GM18499 (cell line): Measurements from ENCODE around the gene KCNK5.

ENCODE experiments used
- ATAC-seq: cut with Tn5 transposase; IDR thresholded peaks from one replicate; pipeline ENCODE4 v1.9.1; 2021; ENCODE audit warnings: moderate number of reproducible peaks; ENCODE audit not compliant: insufficient read depth, unreplicated experiment

The KCNK5 gene

DNA sequence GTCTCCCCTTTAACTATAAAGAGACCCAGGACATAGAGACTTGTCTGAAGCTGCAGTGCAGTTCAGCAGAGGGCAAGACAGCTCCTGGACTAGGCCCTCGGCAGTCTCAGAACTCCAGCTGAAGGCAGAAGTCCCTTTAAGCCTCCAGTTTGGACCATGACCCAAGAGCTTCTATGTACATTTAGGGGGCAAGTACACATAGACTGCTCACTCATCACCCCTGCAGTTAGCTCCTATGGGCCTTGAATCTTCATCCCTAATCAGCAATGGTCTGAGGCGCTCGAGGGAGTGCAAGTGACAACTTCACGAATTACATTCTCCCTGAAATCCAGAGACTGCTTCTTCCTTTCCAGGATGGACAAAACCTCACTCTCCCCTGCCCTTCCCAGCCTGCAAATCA is 47.4 kb downstream of the KCNK5 start:
- no peak for ATAC-seq

DNA sequence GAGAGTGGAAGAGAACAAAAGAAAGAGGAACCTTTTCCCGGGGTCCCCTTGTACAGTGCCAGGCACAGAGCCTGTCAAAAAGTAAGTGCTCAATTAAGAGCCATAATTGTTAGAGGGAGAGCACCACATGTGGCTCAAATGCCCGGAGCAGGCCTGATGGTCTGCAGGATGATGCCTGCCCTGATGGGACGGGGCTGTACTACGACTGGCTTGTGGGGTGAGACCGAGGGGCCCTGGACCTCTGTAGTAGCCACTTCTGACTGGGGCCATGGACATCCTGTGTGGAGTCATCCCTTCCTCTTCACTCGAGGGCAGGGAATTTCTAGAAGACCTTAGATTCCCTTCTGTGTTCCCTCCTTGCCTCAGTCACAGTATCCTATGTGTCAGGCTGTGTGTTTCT is 47.9 kb downstream of the KCNK5 start:
- ATAC-seq, result no peak

DNA sequence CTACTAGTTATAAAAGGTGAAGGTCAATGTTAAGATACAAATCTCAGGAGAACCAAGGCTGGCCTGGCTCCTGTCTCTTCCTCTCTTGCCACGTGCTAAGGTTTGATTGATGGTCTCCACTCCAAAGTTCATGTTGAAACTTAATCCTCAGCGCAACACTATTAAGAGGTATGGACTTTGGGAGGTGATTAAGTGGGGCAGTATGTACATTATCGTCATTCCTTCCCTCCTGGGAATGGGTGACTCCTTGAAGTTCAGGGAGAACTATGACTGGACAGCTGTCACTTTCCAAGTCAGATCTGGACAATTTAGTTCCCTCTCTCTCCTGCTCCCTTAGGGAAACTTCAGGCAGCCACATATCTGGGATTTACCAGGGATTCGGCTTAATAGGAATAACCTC is 50.5 kb downstream of the KCNK5 start:
- no peak for ATAC-seq

DNA sequence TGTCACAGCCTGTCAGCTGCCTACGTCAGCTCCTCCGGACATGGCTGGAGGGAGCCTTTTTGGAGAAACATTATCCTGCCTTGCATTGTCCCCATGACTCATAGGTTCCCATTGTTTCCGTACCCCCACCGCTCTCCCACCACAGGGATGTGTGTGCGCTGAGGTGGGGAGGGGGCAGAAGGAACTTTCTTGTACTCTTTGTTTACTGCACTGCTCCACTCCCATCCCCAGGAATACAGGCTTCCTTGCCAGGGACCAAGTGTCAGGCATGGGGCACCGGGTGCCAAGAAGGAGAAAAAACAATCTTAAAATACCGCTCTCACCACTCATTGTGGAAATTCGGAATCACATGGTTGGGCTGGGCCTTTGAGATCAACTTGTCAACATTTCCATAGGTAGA is 51.0 kb downstream of the KCNK5 start:
- no peak for ATAC-seq

DNA sequence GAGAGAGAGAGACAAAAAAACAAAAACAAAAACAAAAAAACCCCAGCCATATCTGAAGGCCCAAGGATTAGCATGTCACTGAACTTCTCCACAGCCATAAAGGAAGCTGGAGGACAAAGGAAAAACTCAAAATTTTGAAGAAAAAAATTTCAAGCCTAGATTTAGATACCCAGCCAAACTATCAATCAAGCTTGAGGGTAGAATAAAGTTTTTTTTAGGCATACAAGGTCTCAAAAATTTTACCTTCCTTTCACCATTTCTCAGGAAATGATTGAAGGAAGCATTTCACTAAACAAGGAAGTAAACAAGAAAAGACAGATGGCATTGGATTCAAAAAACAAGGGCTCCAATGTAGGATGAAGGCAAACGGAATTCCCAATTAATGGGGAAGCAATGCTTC is 52.1 kb downstream of the KCNK5 start:
- ATAC-seq, result no peak

DNA sequence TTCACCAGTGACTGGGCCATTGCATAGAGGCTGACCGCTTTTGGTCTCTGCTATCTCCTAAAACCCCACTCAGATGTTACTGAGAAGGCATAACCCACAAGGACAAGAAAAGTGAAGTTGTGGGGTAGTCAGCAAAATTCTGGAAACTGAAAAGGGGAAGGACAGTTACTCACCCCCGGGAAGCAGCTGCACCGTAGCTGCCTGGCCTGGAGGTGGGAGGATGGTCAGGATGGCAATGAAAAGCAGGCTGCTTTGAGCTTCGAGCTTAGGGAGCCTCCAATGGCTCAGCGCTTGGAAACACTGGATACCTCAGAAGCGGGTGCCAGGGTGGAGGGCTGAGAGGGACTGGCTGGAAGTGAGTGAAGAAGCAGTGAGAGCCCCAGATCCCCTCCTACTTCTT is 56.0 kb downstream of the KCNK5 start:
- no peak for ATAC-seq

DNA sequence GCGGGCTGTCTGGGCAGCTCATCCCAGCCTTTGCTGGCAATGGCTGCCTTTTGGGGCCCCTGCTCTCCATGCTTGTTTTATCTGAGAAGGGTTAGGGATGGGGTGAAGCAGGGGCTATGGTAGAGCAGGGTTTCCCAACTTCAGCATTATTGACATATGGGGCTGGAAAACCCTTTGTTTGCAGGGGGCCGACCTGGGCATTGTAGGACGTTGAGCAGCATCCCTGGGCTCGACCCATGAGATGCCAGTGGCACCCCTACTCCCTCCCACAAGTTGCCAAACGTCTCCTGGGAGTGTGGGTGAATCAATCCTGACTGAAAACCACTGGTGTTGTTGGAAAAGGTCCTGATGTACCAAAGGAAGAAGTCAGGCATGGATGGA is 56.9 kb downstream of the KCNK5 start:
- ATAC-seq, result no peak

DNA sequence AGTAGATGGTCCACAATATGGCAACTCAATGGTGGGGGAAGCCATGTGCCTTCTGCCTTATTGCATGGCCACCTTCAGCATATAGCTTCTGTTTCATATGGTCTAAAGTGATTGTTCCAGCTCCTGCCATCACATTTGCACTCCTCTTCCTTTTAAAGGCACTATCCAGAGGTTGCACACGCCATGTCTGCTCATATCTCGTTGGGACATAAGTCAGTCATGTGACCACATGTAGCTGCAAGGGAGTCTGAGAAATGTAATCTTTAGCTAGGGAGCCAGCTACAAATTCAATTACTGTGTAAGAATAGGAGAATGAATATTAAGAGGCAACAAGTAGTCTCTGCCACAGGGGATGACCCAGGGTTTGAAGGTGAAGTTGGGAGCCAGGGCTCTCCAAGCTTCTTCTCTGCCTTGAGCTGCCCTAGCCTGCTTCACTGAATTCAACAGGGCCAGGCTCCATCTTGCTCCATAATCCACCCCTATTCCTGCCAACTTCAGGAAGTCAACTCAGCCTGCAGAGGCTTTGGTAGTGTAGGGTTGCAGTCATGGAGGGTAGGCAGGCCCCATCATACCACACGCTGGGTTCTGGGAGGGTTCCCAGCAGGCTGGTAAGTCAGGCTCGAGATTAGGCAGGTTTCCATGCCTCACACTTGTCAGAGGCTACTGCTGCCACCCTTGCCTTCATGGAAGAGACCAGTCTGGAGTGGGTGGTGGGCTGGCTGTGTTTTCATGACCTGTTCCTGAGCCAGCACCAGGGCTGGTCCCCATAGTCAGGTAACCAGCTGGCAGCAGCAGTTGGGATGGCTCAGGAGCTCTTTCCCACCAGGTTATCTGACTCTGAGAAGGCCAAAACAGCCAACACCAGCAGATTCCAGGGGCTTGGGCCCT is 57.5 kb downstream of the KCNK5 start:
- ATAC-seq, result no peak

DNA sequence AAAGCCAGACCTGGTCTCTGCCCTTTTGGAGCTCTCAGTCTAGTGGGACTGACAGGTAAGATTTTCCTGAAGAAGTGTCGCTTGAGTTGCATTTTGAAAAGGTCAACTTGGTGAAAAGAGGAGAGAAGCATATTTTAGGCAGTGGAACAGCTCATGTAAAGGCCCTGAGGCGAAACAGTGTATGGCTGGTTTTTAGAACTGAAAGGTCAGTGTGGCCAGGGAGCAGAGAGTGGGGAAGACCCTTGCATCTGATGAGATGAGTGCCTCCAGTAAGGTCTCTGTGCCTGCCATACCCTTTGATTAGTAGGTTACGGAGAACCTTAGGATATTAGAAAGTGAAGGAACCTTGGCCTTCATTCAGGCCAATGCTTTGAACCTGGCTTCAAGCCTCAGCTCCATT is 58.4 kb downstream of the KCNK5 start:
- ATAC-seq, result no peak

DNA sequence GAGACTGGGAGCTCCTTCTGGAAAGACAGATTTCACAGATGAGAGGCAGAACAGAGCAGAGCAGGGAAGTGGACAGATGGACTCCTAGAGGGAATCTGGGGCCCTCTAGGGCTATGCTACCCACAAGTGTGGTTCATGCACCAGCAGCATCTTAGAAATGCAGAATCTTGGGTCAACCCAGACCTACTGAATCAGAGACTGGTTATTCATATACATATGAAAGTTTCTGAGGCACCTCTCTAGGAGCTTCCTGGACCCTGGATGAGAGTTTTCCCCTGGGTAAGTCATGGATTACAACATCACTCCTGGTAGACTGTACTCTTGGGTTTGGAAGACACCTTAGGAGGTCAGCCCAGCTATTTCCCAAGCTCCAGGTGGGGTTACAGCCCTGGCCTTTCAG is 58.9 kb downstream of the KCNK5 start:
- no peak for ATAC-seq

DNA sequence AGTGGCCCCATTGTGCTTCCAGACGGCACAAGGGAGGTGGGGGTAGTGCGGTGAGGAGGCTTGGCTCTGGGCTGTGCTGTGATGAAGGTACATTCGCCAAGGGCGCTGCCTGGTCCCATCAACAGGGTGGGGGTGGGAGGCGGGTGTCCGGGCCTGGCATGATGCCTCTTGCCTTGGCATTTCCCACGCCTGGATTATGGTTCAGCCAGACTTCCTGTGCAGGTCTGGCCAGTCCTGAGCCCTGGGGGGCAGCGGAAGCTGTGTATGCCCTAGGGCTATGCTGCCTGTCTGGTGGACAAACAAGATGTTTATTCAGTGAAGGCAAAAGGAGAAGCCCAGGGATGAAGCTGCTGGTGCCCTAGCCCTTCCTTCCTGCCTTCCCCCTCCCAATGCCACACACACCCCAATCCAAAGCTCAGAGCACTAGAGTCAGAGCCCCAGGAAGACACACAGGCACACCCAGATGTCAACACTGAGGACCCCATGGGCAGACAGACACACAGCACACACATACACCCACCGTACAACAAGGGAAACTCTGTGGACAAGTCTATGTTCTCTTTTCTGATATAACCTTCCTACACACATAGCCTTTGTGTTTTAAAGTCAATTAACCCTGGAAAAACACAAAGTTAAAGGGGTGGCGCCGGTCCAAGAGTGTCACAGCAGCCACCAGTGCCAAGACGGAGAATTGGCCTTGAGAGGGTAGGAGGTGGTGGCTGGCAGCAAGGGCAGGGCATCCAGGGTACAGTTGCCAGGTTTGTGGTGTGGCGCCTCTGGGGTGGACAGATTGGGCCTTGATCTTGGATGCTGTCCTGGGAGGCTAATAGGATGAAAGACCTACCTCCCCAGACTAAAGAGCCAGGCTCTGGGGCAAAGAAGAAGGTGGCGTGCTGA is 59.6 kb downstream of the KCNK5 start:
- ATAC-seq, result no peak

DNA sequence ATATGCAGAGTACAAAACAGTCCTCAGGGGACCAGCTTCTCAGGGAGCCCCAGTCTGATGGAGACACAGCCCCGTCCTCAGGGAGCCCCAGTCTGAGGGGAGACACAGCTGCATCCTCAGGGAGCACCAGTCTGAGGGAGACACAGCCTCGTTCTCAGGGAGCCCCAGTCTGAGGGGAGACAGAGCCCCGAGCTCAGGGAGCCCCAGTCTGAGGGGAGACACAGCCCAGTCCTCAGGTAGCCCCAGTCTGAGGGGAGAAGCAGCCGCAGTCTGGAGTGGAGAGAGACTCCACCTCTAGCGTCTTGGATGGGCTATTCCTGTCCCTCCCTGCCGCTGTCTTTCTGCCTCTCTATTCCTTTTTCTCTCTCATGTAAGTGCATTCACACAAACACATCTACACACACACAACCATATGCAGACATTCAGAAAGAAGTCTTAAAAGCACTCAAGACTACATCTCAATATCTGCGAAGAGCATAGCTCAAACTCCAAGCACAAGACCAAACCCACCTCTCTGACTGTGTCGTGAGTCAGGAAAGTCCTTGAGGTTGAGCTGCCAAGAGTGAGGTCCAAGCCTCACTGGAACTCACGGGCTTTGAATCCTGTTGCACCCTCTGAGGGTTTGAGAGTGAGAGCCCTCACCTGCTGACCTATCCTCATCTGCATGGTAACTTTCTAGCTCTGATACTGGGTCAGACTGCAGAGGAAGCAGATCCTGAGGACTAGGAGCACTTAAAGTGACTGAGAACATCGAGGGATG is 61.2 kb downstream of the KCNK5 start:
- no peak for ATAC-seq

DNA sequence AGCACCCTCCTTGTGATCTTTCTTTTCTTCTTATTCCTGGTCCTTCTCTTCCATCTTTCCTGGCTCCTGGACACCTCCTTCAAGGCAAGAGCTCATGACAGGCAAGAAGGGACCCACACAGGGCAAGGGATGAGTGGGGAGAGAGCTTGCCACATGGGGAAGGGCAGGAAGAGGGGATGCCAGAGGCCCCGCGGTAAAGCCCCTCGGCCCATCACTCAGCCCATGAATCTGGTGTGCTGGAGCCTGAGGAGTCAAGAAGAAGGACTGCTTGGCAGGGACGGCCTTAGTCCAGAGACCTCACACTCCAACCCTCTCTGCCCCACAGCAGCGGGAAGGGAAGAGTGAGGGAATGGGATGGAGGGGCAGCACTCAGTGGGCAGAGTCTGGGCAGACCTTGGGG is 62.0 kb downstream of the KCNK5 start:
- ATAC-seq, result no peak

DNA sequence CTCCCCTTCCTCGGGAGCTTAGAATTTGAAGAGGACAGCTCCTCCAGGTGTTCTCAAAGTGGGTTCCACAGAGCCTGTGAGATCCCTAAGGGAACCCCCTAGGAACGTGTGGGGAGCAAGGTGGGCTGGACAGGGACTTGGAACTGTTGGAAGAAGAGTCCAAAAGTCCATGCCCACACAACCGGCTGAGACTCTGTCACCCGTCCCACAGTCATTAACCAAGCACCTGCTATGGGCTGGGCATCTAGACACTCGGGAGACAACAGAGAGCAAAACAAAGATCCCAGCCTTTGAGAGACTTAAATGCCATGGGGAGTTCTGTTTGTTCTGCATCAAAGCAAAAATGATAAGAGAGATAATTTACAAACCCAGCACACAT is 62.4 kb downstream of the KCNK5 start:
- ATAC-seq, result no peak

DNA sequence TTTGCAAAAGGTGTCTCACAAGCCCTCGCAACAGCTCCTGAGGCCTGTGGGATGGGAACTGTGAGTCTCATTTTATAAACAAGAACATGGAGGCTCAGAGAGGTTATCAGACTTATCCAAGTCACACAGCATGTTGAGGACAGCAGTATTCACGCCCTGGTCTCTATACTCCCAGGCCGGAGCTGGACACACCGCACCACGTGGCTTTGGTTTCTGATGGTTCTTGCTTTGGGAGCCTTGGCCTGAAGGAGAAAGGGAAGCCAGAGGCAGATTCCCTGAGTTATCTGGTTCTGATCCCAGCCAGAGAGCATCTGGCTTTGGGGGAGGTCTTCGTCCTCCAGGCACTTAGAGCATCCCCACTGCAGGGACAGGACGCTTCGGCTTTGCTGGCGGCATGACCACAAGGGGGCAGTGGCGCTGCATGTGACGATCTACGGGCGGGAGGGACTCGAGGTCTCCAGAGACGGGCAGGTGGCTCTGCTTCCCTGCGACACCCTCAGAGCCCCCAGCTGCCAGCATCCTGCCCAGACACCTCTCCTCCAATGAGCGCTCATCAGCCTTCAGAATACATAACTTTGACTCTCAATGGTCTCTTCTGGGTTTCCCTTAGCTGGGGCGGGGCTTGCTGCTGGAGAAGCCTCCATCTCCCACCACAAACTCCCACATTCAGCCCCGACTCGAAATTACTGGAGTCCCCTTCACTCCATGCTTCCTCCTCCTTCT is 62.9 kb downstream of the KCNK5 start:
- ATAC-seq, result no peak

DNA sequence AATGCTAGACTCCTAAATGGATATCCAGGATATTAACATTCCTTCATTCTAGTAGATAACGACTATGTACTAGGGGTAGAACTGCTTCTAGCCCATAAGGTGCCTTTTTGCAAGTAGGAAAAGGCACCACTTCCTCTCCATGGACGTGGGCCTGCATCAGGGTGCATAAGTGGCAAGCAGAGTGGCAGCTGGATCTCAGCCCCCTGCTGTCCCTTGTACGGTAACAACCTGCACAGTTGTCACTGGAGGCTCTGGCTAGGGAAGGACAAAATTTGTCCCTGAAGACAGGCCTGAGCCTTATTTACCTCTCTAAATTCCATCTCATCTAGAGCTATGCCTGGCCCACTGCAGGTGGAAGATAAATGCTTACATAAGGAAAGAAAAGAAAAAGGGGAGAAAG is 71.8 kb downstream of the KCNK5 start:
- no peak for ATAC-seq

DNA sequence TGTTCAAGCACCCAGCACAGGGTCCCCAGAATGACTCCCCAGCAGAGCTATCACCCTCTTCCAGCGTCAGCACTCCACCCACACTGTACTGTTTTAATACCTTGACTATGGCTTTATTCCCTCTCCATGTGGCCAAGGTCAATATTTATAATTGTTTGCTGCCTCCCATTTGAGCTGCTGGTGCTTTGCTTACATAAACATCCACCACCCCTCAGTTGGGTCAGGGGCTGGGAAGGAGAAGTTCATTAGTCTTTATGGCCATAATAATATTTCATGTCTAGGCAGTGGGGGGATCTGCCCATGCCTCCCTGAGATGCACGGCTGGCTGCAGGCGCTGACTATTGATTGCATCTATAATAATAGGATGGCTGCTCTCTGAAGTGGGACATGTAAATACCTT is 72.5 kb downstream of the KCNK5 start:
- no peak for ATAC-seq

DNA sequence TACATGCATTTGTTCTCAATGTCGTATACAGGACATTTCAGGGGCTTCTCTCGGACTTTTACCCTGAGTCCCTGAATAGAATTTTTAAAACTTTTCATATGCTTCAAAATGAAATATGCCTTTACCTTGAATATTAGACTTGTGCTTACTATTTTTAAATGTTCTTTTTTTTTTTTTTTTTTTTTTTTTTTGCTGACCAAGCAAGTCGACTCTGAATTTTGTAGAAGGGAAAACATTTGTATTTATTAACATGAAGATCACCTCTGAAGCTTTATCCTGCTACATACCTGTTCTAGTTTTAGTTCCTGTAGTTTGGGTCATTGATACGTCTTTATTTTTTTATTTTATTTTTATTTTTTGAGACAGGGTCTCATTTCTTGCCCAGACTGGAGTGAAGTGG is 74.6 kb downstream of the KCNK5 start:
- ATAC-seq, result no peak

DNA sequence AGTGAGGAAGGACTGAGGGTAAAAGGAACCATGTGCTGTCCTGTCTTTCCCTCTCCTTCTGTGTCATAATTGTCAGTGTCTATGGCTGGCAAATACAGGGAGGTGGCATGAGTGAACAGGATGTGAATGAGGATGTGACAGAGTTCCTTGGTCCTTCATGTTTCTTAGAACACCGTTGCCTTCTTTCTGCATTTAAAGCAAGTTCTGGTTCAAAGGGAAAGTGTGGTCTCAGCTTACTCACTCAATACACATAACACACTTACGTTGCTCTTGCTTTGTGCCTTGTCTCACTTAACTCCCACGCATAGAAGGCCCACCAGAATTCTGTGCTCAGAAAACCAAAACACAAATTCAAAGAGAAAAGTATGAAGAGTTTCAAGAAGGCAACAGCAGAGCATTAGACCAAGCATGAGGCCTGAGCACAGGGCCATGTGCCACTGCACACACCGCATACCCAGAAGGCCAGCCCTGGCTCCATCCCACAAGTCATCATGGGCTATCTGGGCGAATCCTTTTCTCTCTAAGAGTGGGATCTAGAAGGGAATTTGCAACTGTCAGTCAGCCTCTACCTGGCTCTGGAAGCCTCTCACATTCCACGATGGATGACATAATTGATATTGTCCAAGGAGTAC is 75.4 kb downstream of the KCNK5 start:
- ATAC-seq, result no peak

DNA sequence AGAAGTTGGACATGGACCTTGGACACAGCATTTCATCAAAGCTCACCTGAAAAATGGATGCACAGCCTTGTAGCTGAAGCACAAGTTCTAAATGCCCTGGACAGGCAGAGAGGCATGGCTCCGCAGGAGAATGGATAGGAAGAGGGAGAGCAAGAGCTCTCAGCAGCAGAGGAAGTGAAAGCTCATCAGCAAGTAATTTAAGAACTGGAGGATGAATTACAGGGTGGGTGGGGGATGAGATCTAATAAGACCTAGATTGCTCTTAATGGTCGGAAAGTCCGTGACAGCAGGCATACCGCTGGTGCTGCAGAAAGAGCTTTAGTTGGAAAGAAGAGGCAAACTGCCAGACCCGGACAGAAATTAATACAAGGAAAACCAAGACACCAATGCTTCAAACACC is 77.0 kb downstream of the KCNK5 start:
- ATAC-seq, result no peak
